22Rv1 (cell line): ENCODE data around the gene KYNU.
A peak's percentile ranks its signal among the peaks of the same experiment; 100 is the strongest.

Experiments used
- H3K27ac ChIP-seq: fragments of 450-650 bp; 2 replicates; pipeline ENCODE4 v1.5.1; 2017
- ZFX ChIP-seq: fragments of 450-650 bp; IDR thresholded peaks from 2 replicates; pipeline ENCODE4 v1.6.1; 2017; ENCODE audit warnings: antibody characterized with exemption, borderline replicate concordance
- TF ChIP-seq, protein P1 (sequence below): fragments of 450-650 bp; IDR thresholded peaks from 2 replicates; pipeline ENCODE4 v1.5.1; 2017; ENCODE audit warnings: mild to moderate bottlenecking

KYNU gene

DNA sequence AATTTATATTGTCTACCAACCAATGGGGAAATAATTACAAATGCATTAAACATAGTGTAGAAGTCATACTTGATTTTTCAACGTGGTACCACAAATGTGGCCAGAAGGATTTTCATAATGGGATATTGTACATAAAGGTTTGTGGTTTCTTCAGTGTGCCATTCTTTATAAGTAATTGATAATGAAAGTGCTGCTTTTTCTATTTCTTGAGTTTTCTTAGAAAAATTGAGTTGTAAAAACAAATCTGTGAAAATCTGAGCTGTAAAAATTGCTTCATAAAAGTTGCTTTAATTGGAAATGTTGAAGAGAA is 103.6 kb downstream of the KYNU start:
- TF ChIP-seq, protein P1, sequence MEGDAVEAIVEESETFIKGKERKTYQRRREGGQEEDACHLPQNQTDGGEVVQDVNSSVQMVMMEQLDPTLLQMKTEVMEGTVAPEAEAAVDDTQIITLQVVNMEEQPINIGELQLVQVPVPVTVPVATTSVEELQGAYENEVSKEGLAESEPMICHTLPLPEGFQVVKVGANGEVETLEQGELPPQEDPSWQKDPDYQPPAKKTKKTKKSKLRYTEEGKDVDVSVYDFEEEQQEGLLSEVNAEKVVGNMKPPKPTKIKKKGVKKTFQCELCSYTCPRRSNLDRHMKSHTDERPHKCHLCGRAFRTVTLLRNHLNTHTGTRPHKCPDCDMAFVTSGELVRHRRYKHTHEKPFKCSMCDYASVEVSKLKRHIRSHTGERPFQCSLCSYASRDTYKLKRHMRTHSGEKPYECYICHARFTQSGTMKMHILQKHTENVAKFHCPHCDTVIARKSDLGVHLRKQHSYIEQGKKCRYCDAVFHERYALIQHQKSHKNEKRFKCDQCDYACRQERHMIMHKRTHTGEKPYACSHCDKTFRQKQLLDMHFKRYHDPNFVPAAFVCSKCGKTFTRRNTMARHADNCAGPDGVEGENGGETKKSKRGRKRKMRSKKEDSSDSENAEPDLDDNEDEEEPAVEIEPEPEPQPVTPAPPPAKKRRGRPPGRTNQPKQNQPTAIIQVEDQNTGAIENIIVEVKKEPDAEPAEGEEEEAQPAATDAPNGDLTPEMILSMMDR: no peak
- TF ChIP-seq ZFX: no peak
- H3K27ac ChIP-seq: no peak overlapping the region

DNA sequence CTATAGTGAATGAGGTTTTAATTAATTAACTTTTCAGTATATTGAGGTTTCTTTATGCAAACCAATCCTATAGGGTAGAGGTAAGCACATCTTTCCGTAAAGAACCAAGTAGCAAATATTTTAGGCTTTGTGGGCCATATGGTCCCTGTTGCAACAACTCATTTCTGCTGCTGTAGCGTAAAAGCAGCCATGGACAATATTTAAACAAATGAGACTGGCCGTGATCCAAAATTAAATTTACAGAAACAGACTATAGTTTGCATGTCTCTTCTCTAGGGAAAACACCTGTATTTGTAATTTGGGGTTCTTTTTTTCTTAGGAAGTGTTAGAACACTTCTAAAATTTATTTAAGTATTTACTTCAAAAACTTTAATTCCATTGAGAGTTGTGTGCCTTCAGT is 104.3 kb downstream of the KYNU start:
- TF ChIP-seq ZFX: no peak
- TF ChIP-seq, protein P1: no peak

GRCh38 chr2:142983174-142983573 is 105.7 kb downstream of the KYNU start:
- no peak overlapping the region for H3K27ac ChIP-seq
- no peak for TF ChIP-seq ZFX
- TF ChIP-seq, protein P1: no peak

More for the DNA sequence above, 104.3 kb downstream of the KYNU start:
- no peak overlapping the region for H3K27ac ChIP-seq

- TF ChIP-seq, protein P1: no peak
- no peak for TF ChIP-seq ZFX
These were observed 107.2 kb downstream of the KYNU start for GRCh38 chr2:142984657-142985056.

GRCh38 chr2:142987044-142987443 is 109.6 kb downstream of the KYNU start:
- no peak for TF ChIP-seq ZFX
- TF ChIP-seq, protein P1: no peak
- no peak overlapping the region for H3K27ac ChIP-seq

More at GRCh38 chr2:142984657-142985056, 107.2 kb downstream of the KYNU start:
- no peak overlapping the region for H3K27ac ChIP-seq

GRCh38 chr2:142989273-142990204 is 112.1 kb downstream of the KYNU start:
- no peak for TF ChIP-seq ZFX
- TF ChIP-seq, protein P1: peak; percentile 57
- no peak overlapping the region for H3K27ac ChIP-seq

- H3K27ac ChIP-seq: no peak overlapping the region
- no peak for TF ChIP-seq ZFX
- TF ChIP-seq, protein P1: no peak
These were observed 113.8 kb downstream of the KYNU start for GRCh38 chr2:142991295-142991694.
